Keratinocyte (primary cell): ENCODE measurements around the gene EID2B. TPM values are rescaled to one million over a fixed set of nuclear protein-coding genes. Genes with fewer than 3 reads are reported as not detected.

ENCODE experiments used
- DNase-seq: peaks from one replicate; pipeline ENCODE4 v3.0.0-alpha.2; 2011; ENCODE audit warnings: low read depth, missing footprints, low spot score
- FAIRE-seq: peaks from 2 replicates; lab custom pipeline; 2011; peaks lifted over from hg19 to GRCh38; lab: Jason Lieb, UNC
- H2AFZ ChIP-seq: 2 replicates; pipeline ENCODE4 v1.6.0; 2012; ENCODE audit warnings: low read length, control low read depth, inconsistent platforms; ENCODE audit not compliant: control insufficient read depth
- H3K27ac ChIP-seq: 2 replicates; pipeline ENCODE4 v1.5.1; 2011; ENCODE audit warnings: low read length; ENCODE audit not compliant: control insufficient read depth, insufficient read depth
- H3K27me3 ChIP-seq: 3 replicates; pipeline ENCODE4 v1.6.0; 2011; ENCODE audit warnings: low read length; ENCODE audit not compliant: control insufficient read depth, insufficient read depth; ENCODE audit errors: extremely low read depth
- H3K36me3 ChIP-seq, 2 experiments: 2 replicates in 1 of 2; 3 replicates in 1 of 2; pipeline ENCODE4 v1.5.1; 2011; ENCODE audit warnings: low read length in 2 of 2, mild to moderate bottlenecking in 1 of 2; ENCODE audit not compliant: control insufficient read depth in 2 of 2, insufficient read depth in 2 of 2; ENCODE audit errors: extremely low read depth in 1 of 2
- H3K4me1 ChIP-seq: 3 replicates; pipeline ENCODE4 v1.5.1; 2011; ENCODE audit warnings: low read length; ENCODE audit not compliant: control insufficient read depth, insufficient read depth; ENCODE audit errors: extremely low read depth
- H3K4me2 ChIP-seq: 3 replicates; pipeline ENCODE4 v1.6.0; 2011; ENCODE audit warnings: low read depth, low read length; ENCODE audit not compliant: control insufficient read depth, insufficient read depth; ENCODE audit errors: extremely low read depth
- H3K4me3 ChIP-seq, 3 experiments: fragments of 200-600 bp in 1 of 3; sonication (generic) in 1 of 3; 2 replicates in 2 of 3; 3 replicates in 1 of 3; pipeline ENCODE4 v1.5.1; 2011 to 2016; ENCODE audit warnings: low read length in 3 of 3, mild to moderate bottlenecking in 3 of 3, control low read depth in 2 of 3, inconsistent platforms in 1 of 3, low read depth in 1 of 3, mixed read lengths in 1 of 3, mixed run types in 1 of 3, moderate library complexity in 1 of 3; ENCODE audit not compliant: control insufficient read depth in 2 of 3, insufficient read depth in 2 of 3; ENCODE audit errors: extremely low read depth in 1 of 3
- H3K79me2 ChIP-seq: 2 replicates; pipeline ENCODE4 v1.6.0; 2012; ENCODE audit warnings: low read length; ENCODE audit not compliant: control insufficient read depth, insufficient read depth
- H3K9ac ChIP-seq: 3 replicates; pipeline ENCODE4 v1.6.0; 2011; ENCODE audit warnings: low read length; ENCODE audit not compliant: control insufficient read depth, insufficient read depth; ENCODE audit errors: extremely low read depth
- H3K9me1 ChIP-seq: 3 replicates; pipeline ENCODE4 v1.6.0; 2011; ENCODE audit warnings: low read length; ENCODE audit not compliant: control insufficient read depth, insufficient read depth; ENCODE audit errors: extremely low read depth
- H3K9me3 ChIP-seq: 2 replicates; pipeline ENCODE4 v1.5.1; 2012; ENCODE audit warnings: low read depth, low read length; ENCODE audit not compliant: control insufficient read depth
- H4K20me1 ChIP-seq: 3 replicates; pipeline ENCODE4 v1.6.0; 2011; ENCODE audit warnings: low read length; ENCODE audit not compliant: control insufficient read depth, insufficient read depth; ENCODE audit errors: extremely low read depth
- EZH2 ChIP-seq: IDR thresholded peaks from one replicate; pipeline ENCODE4 v1.6.1; 2012; ENCODE audit warnings: inconsistent platforms, mild to moderate bottlenecking, low read length, moderate library complexity
- dilution Hi-C: fragments of 300-500 bp; cut with MboI; formaldehyde crosslinking; loops from one replicate; pipeline ENCODE4 v1.7.0; 2020; ENCODE audit warnings: low sequenced_read_pairs; ENCODE audit not compliant: extremely low pct_ligation_motif_present
- polyA plus RNA-seq, 5 experiments: library from polyadenylated mRNA; depleted of rRNA in 3 of 5; stranded (reverse) in 3 of 5; stranded (forward) in 1 of 5; unstranded in 1 of 5; fragments of >200 nt; gene quantifications; 1 replicate in 1 of 5; 2 replicates in 3 of 5; 3 replicates in 1 of 5; pipeline versions ENCODE4 v1.2.1 to v1.2.3, GENCODE V29; 2011 to 2012; ENCODE audit warnings: missing spikeins in 2 of 5, low read depth in 1 of 5, low replicate concordance in 1 of 5
- TF ChIP-seq, protein P1 (sequence below), 3 experiments: IDR thresholded peaks in 1 of 3; conservative IDR thresholded peaks in 1 of 3; optimal IDR thresholded peaks in 1 of 3; 2 replicates in 2 of 3; 3 replicates in 1 of 3; pipeline versions ENCODE3 to v1.5.1; 2011; ENCODE audit warnings: low read length in 3 of 3, mild to moderate bottlenecking in 3 of 3, moderate library complexity in 2 of 3, control low read depth in 1 of 3, inconsistent platforms in 1 of 3; ENCODE audit not compliant: insufficient read depth in 2 of 3; ENCODE audit errors: extremely low read depth in 1 of 3

Gene EID2B
- polyA plus RNA-seq, 1 donor (not counting 4 experiments of a cell fraction or from before 2014, with no cell fraction given), result 1.1 TPM

DNA sequence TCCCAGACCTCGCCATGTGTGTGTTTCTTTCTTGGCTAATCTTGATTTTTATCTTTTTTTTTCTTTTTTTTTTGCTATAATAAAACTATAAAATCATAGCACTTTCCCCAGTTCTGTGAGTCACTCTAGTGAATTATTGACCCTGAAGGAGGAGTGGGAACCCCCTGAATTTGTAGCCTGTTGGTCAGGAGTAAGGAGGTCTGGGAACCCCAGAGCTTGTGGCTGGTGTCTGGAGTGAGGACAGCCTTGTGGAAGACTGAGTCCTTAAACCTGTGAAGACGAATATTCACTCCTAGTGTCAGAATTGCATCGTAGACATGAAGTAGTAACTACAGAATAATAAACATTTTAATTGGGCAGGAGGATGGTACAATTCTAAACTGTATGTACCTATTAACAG, 7.4 kb downstream of the EID2B start:
- no peak for FAIRE-seq
- Histone ChIP-seq H3K4me3 (no peak overlapping the region), H3K27me3 (no peaks in the 10 kb centered on the region), H3K4me1 (no peaks in the 10 kb centered on the region), H3K79me2 (no peaks in the 10 kb centered on the region), H2AFZ (no peak overlapping the region), H3K27ac (no peak overlapping the region), H3K9me3 (no peaks in the 10 kb centered on the region), H3K9me1 (no peaks in the 10 kb centered on the region), H4K20me1 (no peaks in the 10 kb centered on the region), H3K4me2 (no peak overlapping the region), H3K9ac (no peak overlapping the region), H3K36me3 (no peaks in the 10 kb centered on the region)
- dilution Hi-C loops, result no loop called here
- DNase-seq, result no peak
- TF ChIP-seq, protein P1, sequence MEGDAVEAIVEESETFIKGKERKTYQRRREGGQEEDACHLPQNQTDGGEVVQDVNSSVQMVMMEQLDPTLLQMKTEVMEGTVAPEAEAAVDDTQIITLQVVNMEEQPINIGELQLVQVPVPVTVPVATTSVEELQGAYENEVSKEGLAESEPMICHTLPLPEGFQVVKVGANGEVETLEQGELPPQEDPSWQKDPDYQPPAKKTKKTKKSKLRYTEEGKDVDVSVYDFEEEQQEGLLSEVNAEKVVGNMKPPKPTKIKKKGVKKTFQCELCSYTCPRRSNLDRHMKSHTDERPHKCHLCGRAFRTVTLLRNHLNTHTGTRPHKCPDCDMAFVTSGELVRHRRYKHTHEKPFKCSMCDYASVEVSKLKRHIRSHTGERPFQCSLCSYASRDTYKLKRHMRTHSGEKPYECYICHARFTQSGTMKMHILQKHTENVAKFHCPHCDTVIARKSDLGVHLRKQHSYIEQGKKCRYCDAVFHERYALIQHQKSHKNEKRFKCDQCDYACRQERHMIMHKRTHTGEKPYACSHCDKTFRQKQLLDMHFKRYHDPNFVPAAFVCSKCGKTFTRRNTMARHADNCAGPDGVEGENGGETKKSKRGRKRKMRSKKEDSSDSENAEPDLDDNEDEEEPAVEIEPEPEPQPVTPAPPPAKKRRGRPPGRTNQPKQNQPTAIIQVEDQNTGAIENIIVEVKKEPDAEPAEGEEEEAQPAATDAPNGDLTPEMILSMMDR (optimal IDR thresholded peaks at IDR 0.05 in 1 of 3, IDR thresholded peaks at IDR 0.05 in 1 of 3, conservative IDR thresholded peaks at IDR 0.05 in 1 of 3; ENCODE audit: extremely low read depth in 1 of 3, insufficient read depth in 2 of 3, low read length in 3 of 3), result no peak
- no peak for TF ChIP-seq EZH2

DNA sequence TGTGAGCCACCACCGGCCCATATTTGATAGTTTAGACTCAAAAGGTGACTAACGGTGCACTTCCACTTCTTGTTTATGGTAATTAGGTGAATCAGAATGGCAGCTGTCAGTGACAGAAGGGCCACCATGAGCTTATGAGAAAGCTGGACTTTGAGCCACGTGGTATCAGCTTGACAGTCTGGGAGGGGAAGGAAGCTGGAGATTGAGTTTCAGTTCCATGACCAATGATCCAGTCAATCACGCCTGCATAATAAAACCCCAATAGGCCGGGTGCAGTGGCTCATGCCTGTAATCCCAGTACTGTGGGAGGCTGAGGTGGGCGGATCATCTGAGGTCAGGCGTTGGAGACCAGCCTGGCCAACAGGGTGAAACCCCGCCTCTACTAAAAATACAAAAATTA, 8.2 kb downstream of the EID2B start:
- Histone ChIP-seq H4K20me1 (no peaks in the 10 kb centered on the region), H2AFZ (no peak overlapping the region), H3K36me3 (no peaks in the 10 kb centered on the region), H3K79me2 (no peaks in the 10 kb centered on the region), H3K4me2 (no peak overlapping the region), H3K9me3 (no peaks in the 10 kb centered on the region), H3K4me3 (no peak overlapping the region), H3K27me3 (no peaks in the 10 kb centered on the region), H3K9ac (no peak overlapping the region), H3K27ac (no peak overlapping the region), H3K9me1 (no peaks in the 10 kb centered on the region), H3K4me1 (no peaks in the 10 kb centered on the region)
- dilution Hi-C loops, result no loop called here
- FAIRE-seq, result no peak
- TF ChIP-seq EZH2, result no peak
- TF ChIP-seq, protein P1 (optimal IDR thresholded peaks at IDR 0.05 in 1 of 3, IDR thresholded peaks at IDR 0.05 in 1 of 3, conservative IDR thresholded peaks at IDR 0.05 in 1 of 3; ENCODE audit: extremely low read depth in 1 of 3, insufficient read depth in 2 of 3, low read length in 3 of 3), result no peak
- DNase-seq, result no peak
